ENCODE data around the gene RBM15B. TPM values are rescaled to one million over a fixed set of nuclear protein-coding genes. Genes with fewer than 3 reads are reported as not detected.
A peak's percentile ranks its signal among the peaks of the same experiment; 100 is the strongest.

Gene RBM15B
- total RNA-seq, 4 donors from 2014 or later = 33.6 to 50.9 (median 41.7) TPM

GRCh38 chr3:51373658-51374421 lies 17.2 kb upstream of the RBM15B start:
- 63% methylated on average over 5 of the region's 5 CpGs for WGBS
- H3K27ac ChIP-seq = no peak overlapping the region

GRCh38 chr3:51374456-51374855 lies 16.6 kb upstream of the RBM15B start:
- Histone ChIP-seq H3K4me1 (no peaks in the 10 kb centered on the region), H3K27me3 (no peaks in the 10 kb centered on the region), H3K36me3 (no peaks in the 10 kb centered on the region), H3K27ac (no peak overlapping the region), H3K4me3 (no peak overlapping the region), H3K9me3 (no peaks in the 10 kb centered on the region)
- 98% methylated on average over 11 of the region's 11 CpGs for WGBS
- no peak for TF ChIP-seq POLR2A (IDR thresholded peaks at IDR 0.05)
- TF ChIP-seq CTCF (IDR thresholded peaks at IDR 0.05) = no peak
- TF ChIP-seq POLR2AphosphoS5 (IDR thresholded peaks at IDR 0.05) = no peak
- peak in 1 of 2 donors; percentile 66 for DNase-seq (ENCODE audit: low spot score in 2 of 2)

More at GRCh38 chr3:51373658-51374421, 17.2 kb upstream of the RBM15B start:
- H3K36me3 ChIP-seq = no peaks in the 10 kb centered on the region
- H3K4me3 ChIP-seq = no peak overlapping the region
- H3K9me3 ChIP-seq = no peaks in the 10 kb centered on the region
- no peaks in the 10 kb centered on the region for H3K4me1 ChIP-seq
- TF ChIP-seq POLR2AphosphoS5 (IDR thresholded peaks at IDR 0.05) (no peak), POLR2A (IDR thresholded peaks at IDR 0.05) (no peak), EP300 (IDR thresholded peaks at IDR 0.05) (no peak), CTCF (IDR thresholded peaks at IDR 0.05) (no peak)
- peak; percentile 29 to 39 for DNase-seq (ENCODE audit: low spot score in 2 of 2)
- H3K27me3 ChIP-seq = no peaks in the 10 kb centered on the region

- Histone ChIP-seq H3K36me3 (no peaks in the 10 kb centered on the region), H3K4me3 (no peak overlapping the region), H3K4me1 (no peaks in the 10 kb centered on the region), H3K27ac (no peak overlapping the region), H3K27me3 (no peaks in the 10 kb centered on the region), H3K9me3 (no peaks in the 10 kb centered on the region)
- DNase-seq (ENCODE audit: low spot score in 2 of 2) = no peak
- TF ChIP-seq EP300 (IDR thresholded peaks at IDR 0.05) = no peak
- no peak for TF ChIP-seq POLR2A (IDR thresholded peaks at IDR 0.05)
- no peak for TF ChIP-seq POLR2AphosphoS5 (IDR thresholded peaks at IDR 0.05)
- no peak for TF ChIP-seq CTCF (IDR thresholded peaks at IDR 0.05)
Measured at GRCh38 chr3:51375136-51375535, 15.9 kb upstream of the RBM15B start.

GRCh38 chr3:51375571-51375970 lies 15.5 kb upstream of the RBM15B start:
- no peaks in the 10 kb centered on the region for H3K27me3 ChIP-seq
- no peaks in the 10 kb centered on the region for H3K4me1 ChIP-seq
- peak; percentile 19 to 67 for DNase-seq (ENCODE audit: low spot score in 2 of 2)
- WGBS = 86% methylated on average over 8 of the region's 8 CpGs
- H3K9me3 ChIP-seq = no peaks in the 10 kb centered on the region
- H3K36me3 ChIP-seq = no peaks in the 10 kb centered on the region
- TF ChIP-seq POLR2A (IDR thresholded peaks at IDR 0.05) (no peak), CTCF (IDR thresholded peaks at IDR 0.05) (no peak), POLR2AphosphoS5 (IDR thresholded peaks at IDR 0.05) (no peak), EP300 (IDR thresholded peaks at IDR 0.05) (no peak)
- no peak overlapping the region for H3K4me3 ChIP-seq
- H3K27ac ChIP-seq = no peak overlapping the region

- no peaks in the 10 kb centered on the region for H3K9me3 ChIP-seq
- DNase-seq (ENCODE audit: low spot score in 2 of 2) = peak; percentile 22 to 26
- H3K27me3 ChIP-seq = no peaks in the 10 kb centered on the region
- H3K4me3 ChIP-seq = no peak overlapping the region
- no peaks in the 10 kb centered on the region for H3K4me1 ChIP-seq
- 87% methylated on average over 5 of the region's 5 CpGs for WGBS
- no peak overlapping the region for H3K27ac ChIP-seq
- H3K36me3 ChIP-seq = no peaks in the 10 kb centered on the region
- TF ChIP-seq POLR2AphosphoS5 (IDR thresholded peaks at IDR 0.05) (no peak), CTCF (IDR thresholded peaks at IDR 0.05) (no peak), EP300 (IDR thresholded peaks at IDR 0.05) (no peak), POLR2A (IDR thresholded peaks at IDR 0.05) (no peak)
Measured at GRCh38 chr3:51378065-51378464, 13.0 kb upstream of the RBM15B start.
